DND-41 (cell line): ENCODE results near the gene C11orf71.

Experiments
- CTCF ChIP-seq: IDR thresholded peaks from 2 replicates; pipeline ENCODE4 v1.5.1; 2012; ENCODE audit warnings: borderline replicate concordance, low read length, moderate library complexity, mild to moderate bottlenecking; ENCODE audit not compliant: poor library complexity, severe bottlenecking; ENCODE audit errors: extremely low read depth
- EZH2 ChIP-seq: IDR thresholded peaks from 3 replicates; pipeline ENCODE4 v1.6.1; 2012; ENCODE audit warnings: borderline replicate concordance, low read depth, mild to moderate bottlenecking, moderate library complexity, low read length, inconsistent platforms; ENCODE audit not compliant: severe bottlenecking

GRCh38 chr11:114392735-114393667 is 7.3 kb downstream of the C11orf71 start:
- TF ChIP-seq CTCF (no peak), EZH2 (no peak)
